Measurements from ENCODE around the gene GNAS.

The GNAS gene

GRCh38 chr20:58899512-58899911 is 47.0 kb downstream of the GNAS start:
- DNase-seq (ENCODE audit: low read depth), result no peak

DNA sequence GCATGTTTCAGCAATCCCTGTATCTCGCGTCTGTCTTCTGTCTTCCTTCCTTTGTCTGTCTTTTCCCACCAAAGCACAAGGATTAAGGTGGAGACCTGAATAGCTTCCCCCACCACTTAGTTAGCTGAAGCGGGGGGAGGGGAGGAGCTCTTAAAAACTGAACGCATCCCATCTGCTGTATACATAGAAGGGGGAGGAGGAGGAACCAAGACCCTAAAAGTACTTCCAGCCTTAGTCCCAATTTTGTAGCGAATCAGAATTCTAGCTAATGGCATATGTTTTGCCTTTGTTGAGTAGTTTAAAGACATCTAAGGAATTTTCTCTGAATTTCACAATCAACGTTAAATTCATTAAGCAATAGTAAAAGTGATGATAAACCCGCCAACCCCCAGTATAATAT is 47.9 kb downstream of the GNAS start:
- peak; percentile 19 for DNase-seq (ENCODE audit: low read depth)

DNA sequence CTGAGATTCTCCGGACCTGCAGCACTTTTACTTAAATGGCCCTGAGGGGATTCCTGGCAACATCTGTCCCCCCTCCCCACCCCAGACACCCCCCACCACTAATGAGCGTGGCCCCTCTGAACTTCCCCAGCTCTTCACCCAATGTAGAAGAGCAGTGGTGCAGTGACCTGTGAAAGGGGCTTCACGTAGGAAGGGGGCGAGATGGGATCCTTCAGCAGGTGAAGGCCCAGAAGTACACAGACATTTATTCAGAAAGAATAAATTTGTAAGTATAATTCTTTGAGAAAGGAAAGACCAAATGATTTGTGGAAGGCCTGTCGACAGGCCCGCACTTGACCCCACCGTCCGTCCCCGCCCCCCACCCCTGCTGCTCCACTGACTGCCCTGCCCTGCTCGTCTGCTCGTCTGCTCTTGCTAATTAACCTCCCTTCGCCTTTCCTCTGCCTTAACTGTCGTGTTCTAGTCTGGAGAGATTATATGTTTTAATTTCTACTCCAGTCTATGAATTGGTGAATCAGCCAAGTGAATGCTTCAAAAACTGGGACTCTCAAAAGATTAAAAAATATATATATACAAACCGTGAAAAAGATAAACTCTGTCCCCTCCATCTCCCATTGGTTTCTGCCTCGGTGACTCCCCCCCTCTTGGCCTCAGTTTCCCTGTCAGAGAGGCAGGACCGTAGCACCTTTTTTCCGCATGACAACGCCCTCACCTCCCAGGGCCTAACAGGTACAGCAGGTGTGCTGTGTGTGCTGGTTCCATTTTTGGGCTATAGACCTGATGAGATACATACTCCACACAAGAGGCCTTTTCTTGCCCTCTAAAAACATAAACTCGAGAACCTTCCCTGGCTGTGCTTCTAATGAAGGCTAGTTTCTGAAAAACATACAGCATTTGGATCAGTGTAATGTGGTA is 49.2 kb downstream of the GNAS start:
- no peak for DNase-seq (ENCODE audit: low read depth)

GRCh38 chr20:58903614-58904013 is 51.1 kb downstream of the GNAS start:
- DNase-seq (ENCODE audit: low read depth), result no peak

- peak; percentile 31 for DNase-seq (ENCODE audit: low read depth)
Observed at GRCh38 chr20:58905236-58905635, 52.7 kb downstream of the GNAS start.

DNA sequence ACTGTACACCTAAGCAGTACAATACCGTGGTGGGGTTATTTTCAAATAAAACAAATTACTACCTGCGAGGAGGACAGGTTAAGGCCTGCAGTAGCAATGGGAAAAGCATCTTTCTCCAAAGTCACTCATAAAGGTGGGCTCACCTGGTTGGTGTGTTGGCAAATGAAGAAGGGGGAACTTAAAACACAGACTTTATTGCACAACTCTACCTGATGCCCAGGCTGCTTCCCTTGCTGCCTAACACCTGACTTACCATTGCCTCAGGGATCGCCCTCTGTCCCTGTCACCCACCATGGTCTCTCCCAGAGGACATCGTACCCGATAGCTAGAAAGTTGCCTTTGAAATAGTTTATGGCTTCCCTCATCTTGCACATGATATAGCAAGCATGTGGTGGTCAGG is 53.6 kb downstream of the GNAS start:
- no peak for DNase-seq (ENCODE audit: low read depth)

DNA sequence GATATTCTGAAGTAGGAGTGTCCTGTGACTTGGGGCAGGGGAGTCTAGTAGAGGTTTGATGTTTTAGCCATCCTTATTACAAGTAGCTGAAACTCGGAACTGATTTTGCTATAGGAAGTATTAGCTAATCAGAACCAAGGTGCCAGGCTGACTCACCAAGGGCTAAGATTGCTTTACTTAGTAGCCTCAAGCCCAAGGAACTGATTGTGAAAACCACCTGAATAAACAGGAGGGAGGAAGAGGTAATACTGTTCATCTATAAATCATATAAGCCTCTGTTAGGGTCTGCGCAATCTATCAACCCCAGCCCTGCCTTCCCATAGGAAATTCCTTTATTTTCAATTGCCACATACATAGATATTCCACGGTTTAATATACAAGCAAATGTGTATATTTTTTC is 54.4 kb downstream of the GNAS start:
- DNase-seq (ENCODE audit: low read depth), result peak; percentile 59

GRCh38 chr20:58907320-58908137 is 55.0 kb downstream of the GNAS start:
- peak; percentile 100 for DNase-seq (ENCODE audit: low read depth)

DNA sequence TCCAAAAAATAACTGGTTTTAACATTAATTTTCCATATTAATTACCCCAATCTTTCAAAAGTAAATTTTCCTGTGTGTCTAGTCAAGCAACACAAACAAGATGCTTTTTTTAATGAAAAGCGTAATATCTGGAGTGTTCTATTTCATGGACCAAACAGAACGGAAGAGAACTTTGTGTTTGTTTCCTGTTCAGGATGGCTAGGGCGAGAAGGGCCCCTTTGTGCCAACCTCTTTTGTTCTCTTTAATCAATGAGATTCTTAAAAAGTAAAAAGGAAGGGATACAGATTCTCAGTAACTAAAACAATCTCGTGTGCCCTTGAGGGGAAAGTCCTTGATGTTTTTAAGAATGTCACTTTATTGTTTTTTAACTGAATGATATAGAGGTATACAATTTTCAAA is 55.7 kb downstream of the GNAS start:
- no peak for DNase-seq (ENCODE audit: low read depth)

- no peak for DNase-seq (ENCODE audit: low read depth)
Observed at GRCh38 chr20:58908941-58909340, 56.4 kb downstream of the GNAS start.

DNA sequence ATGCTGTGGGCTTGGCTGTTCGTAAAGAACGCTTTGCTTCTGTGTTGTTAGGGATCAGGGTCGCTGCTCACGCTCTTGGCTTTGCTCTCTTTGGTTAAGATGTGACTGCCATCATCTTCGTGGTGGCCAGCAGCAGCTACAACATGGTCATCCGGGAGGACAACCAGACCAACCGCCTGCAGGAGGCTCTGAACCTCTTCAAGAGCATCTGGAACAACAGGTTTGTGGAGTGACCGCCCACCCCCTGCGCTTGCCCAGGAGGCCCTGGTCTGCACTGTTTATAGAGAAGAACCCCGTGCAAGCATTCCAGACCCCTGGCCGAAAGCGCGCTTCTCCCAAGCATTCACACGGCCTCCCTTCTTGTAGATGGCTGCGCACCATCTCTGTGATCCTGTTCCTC is 57.1 kb downstream of the GNAS start:
- no peak for DNase-seq (ENCODE audit: low read depth)

DNA sequence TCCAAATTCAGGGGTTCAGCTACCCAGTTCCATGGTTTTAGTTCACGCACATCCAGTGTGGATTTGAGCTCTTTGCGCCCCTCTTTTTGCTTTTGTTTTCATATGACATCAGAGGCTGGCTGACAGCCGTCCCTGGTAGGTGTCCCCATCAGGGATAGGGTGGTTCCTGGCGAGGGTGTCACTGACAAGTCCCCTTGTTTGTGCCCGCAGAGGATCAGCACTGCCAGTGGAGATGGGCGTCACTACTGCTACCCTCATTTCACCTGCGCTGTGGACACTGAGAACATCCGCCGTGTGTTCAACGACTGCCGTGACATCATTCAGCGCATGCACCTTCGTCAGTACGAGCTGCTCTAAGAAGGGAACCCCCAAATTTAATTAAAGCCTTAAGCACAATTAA is 58.0 kb downstream of the GNAS start:
- no peak for DNase-seq (ENCODE audit: low read depth)

- no peak for DNase-seq (ENCODE audit: low read depth)
Observed at GRCh38 chr20:58911309-58911708, 58.8 kb downstream of the GNAS start.

DNA sequence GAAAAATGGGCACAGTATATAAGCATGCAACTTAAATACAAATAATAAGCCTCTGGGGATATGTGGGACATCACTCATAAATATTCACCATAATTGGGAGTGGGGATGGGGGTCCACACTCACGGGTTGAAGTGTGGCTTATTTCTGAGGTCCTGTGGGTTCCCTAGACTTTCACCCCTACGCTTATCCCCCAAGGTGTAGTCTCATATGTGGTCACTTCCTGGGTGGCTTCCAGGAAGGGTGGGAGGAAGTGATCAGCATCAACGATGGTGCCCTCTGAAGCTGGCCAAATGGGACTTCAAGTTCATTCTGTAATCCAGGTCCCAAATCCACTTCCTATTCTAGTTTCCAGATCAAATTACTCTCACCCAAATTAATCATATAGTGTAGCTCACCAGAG is 59.5 kb downstream of the GNAS start:
- DNase-seq (ENCODE audit: low read depth), result peak; percentile 7

DNA sequence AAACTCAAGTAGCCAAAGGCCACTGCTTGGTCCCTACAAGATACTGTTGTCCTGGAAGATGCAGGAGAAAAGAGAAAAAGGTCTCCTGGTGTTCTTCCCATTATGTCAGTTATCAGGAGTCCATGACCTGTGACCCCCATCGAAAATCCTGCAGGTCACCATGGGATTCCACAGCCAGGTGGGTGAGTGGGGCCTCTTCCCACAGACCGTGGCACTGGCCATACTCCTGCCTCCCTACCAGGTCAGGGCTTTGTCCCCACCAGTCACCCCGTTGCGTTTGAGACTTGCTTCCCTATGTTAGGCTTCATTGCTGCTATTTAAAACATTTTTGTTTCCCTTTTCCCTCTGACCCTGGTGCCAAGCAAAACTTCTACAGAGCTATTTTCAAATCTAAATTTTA is 60.6 kb downstream of the GNAS start:
- no peak for DNase-seq (ENCODE audit: low read depth)

DNA sequence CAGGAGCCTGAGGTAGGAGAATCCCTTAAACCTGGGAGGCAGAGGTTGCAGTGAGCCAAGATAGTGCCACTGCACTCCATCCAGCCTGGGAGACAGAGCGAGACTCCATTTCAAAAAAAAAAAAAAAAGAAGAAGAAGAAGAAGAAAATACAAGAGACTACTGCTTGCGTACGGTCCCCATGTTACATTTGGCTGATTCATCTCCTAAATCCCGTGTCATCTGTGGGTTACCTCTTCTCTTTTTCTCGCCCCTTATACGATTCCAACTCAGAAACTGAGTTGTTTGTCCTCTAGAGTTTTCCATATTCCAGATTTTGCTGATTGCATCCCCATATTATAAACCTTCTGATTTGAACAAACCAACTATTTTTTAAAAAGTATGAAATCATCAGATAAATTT is 66.1 kb downstream of the GNAS start:
- DNase-seq (ENCODE audit: low read depth), result no peak

- no peak for DNase-seq (ENCODE audit: low read depth)
Observed at GRCh38 chr20:58921564-58921963, 69.0 kb downstream of the GNAS start.

DNA sequence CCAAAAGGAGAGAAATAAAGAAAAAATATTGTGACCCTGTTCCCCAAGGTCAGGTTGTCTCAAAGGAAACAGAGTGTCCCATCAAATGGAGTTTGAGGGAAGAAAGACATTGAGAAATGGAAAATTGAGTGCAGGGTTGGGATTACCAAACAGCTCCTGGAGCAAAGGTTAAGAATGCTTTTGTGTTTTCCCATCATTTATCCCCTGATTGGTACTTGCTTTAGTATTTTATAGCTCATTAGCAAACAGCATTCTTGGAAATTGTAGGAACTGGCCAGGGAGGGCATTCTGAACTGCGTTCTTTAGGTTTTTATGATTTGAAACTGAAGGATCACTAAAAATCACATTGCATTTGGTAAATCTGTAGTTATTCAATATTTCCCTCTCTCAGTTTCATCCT is 69.5 kb downstream of the GNAS start:
- no peak for DNase-seq (ENCODE audit: low read depth)

- DNase-seq (ENCODE audit: low read depth), result no peak
Observed at GRCh38 chr20:58923117-58923712, 70.7 kb downstream of the GNAS start.

GRCh38 chr20:58926802-58927489 is 74.4 kb downstream of the GNAS start:
- no peak for DNase-seq (ENCODE audit: low read depth)

- DNase-seq (ENCODE audit: low read depth), result no peak
Observed at GRCh38 chr20:58927490-58928061, 75.1 kb downstream of the GNAS start.

DNA sequence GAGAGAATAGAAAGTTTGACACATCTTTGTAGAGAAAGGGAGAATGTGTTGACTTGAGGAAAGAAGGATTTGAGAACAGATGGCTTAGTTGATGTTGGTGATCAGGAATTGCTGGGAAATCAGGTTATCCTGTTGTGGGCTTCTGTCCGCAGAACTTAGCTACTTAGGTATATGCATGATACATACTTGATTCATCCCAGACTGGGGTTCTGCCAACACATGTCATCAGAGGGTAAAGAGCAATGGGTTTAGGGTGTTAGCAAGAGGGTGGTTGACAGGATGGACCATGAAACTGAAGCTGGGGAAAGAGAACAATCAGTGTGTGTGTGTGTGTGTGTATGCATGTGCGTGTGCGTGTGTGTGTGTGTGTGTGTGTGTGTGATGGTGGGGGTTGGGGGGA is 78.0 kb downstream of the GNAS start:
- no peak for DNase-seq (ENCODE audit: low read depth)
